M059J (cell line): ENCODE data around the gene KIF27. TPM values are rescaled to one million over a fixed set of nuclear protein-coding genes. Genes with fewer than 3 reads are reported as not detected.
A peak's percentile ranks its signal among the peaks of the same experiment; 100 is the strongest.
"Not testable (repeated sequence)": the region's sequence is repeated elsewhere in the genome, so short reads cannot be mapped to it uniquely, and the experiment has no call there.

ENCODE experiments used
- DNase-seq: peaks from one replicate; pipeline ENCODE4 v3.0.0-alpha.2; 2012; ENCODE audit warnings: low read depth
- total RNA-seq: library from RNA; depleted of rRNA; stranded (reverse); fragments of >200 nt; shearing (Covaris generic); gene quantifications from 2 replicates; pipeline ENCODE4 v1.2.3, GENCODE V29; 2014; rRNA removed

Gene KIF27
- 2.3 and 2.5 TPM in 2 replicates for total RNA-seq

- DNase-seq, result peak; percentile 97
Observed at GRCh38 chr9:83920927-83921707, at the start of gene KIF27. KIF27 (minus strand) TSS chr9:83921432; CDS start chr9:83915591, 5,841 bp downstream.

GRCh38 chr9:83969602-83970001, 48.4 kb upstream of the KIF27 start:
- DNase-seq, result no peak

DNA sequence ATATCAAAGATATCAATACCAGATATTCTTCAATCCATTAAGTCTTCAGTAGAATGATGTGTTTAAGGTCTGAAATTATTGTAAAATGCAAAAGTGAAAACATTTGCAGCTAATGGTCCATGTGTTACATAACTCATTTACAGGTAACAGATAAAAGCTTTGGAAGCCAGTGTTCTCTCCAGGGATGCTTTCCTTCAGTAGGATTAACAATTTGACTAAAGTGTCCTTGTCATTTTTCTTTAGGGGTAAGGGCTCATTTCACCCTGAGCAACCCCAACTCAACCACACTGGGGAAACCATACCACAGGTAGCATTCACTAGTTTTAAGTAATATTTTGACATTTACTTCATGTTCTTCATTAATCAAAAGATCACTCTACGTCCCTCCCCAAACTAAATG, 45.8 kb upstream of the KIF27 start:
- DNase-seq, result no peak

DNA sequence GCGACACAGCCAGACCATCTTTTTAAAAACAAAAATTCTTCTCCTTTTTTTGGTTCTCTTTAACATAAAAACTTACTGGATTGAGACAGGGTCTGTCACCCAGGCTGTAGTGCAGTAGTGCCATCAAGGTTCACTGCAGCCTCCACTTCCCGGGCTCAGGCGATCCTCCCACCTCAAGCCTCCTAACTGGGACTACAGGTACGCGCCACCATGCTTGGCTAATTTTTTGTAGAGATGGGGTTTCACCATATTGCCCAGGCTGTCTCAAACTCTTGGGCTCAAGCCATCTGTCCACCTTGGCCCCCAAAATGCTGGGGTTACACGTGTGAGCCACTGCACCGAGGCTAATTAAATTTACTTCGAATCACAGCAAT, 45.0 kb upstream of the KIF27 start:
- DNase-seq, result no peak

- peak; percentile 42 for DNase-seq
Observed at GRCh38 chr9:83965350-83966208, 44.3 kb upstream of the KIF27 start.

GRCh38 chr9:83964973-83965349, 43.7 kb upstream of the KIF27 start:
- peak; percentile 39 for DNase-seq

DNA sequence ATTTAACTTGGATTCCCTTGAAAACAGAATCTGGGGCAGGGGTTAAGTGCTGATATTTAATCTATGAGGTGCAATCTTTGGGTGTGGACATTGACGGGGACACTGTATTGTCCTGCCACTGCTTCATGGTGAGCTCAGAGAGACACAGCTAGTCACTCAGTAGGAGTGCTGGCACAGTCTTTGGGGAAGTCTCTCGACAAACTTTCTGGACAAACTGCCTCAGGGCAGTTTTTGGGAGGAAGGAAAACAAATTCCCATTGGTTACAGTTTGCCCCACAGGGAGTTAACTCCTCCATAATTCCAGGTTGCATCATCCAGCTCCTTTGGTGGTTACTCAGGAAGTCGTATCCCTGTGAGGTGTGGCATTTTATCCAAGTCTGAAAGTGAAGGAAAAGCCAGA, 40.9 kb upstream of the KIF27 start:
- DNase-seq, result peak; percentile 94

DNA sequence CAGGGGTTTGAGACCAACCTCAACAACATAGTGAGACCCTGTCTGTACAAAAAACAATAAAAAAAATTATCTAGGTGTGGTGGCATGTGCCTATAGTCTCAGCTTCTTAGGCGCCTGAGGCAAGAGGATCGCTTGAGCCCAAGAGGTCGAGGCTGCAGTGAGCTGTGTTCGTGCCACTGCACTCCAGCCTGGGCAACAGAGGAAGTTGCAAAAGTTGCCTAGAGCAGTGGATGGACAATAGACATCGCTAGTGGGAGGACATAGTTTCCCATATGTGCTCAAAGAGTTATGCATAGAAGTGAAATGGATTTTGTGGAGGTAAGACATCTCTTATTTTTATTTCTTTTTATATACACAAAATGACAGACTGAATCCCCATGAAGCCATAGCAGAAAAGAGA, 39.8 kb upstream of the KIF27 start:
- DNase-seq, result no peak

GRCh38 chr9:83959061-83959460, 37.8 kb upstream of the KIF27 start:
- DNase-seq, result peak; percentile 96

- no peak for DNase-seq
Observed at GRCh38 chr9:83957248-83957513, 35.9 kb upstream of the KIF27 start.

GRCh38 chr9:83956436-83957247, 35.4 kb upstream of the KIF27 start:
- DNase-seq, result peak; percentile 71

- DNase-seq, result no peak
Observed at GRCh38 chr9:83956086-83956435, 34.8 kb upstream of the KIF27 start.

DNA sequence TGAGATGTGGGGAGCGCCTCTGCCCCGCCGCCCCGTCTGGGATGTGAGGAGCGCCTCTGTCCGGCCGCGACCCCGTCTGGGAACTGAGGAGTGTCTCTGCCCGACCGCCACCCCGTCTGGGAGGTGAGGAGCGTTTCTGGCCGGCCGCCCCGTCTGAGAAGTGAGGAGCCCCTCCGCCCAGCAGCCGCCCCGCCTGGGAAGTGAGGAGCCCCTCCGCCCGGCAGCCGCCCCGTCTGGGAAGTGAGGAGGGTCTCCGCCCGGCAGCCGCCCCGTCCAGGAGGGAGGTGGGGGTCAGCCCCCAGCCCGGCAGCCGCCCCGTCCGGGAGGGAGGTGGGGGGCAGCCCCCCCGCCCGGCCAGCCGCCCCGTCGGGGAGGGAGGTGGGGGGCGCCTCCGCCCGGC, 26.9 kb upstream of the KIF27 start:
- DNase-seq, result not testable (repeated sequence)

DNA sequence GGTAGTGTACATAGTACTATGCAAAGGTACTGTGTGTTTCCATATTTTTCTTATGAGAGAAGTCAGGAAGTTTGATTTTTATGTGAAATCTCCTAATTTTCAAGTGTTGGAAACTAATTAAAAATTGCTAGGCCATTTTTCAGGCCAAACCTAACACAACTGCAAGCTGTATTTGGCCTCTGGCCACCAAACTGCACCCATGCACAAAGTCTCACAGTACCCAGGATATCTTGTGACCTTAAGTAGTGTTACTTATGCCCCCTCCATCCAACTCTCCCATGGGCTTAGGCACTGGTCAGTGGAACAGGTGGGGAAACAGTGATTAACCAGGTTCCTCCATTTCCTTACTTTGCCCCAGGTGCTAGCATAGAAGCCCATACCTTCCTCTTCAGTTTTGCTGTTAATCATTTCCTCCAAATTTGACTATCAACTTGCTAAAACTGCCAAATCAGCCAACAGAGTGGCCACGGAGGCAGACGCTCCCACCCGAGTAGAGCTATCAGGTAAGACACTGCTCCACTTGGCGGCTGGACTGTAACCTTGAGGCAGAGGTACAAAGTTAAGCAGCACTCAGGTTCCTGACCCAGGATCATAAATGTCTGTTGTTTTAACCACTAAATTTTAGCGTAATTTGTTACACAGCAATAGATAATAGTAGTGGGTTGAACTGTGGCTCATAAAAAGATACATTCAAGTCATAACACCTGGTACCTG, 19.5 kb upstream of the KIF27 start:
- no peak for DNase-seq

DNA sequence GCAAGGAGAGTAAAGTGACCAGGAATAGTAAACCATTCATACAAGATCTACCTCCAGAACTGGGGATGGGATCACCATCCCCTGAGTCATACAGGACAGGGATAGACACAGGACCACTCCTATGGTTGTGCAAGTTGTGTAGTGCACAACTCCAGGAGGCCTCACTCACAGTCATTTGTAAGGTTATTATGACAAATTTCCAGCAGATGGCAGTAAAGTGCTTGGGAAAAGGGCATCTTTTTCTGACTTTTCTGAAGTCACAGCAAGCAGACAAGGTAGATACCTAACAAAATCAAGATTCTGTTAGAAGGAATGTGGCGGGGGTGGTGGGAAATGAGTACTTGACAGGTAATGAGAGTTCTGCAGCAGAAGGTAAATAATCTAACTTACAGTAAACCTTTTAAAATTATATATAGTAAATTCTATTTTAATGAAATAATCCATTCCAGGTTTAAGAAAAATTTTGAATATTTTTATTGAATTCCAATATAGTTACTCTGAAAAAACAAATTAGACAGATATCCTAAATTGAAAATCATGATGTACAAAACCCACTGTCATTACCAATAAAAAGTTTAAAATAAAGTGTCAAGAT, 16.7 kb upstream of the KIF27 start:
- peak; percentile 75 for DNase-seq

DNA sequence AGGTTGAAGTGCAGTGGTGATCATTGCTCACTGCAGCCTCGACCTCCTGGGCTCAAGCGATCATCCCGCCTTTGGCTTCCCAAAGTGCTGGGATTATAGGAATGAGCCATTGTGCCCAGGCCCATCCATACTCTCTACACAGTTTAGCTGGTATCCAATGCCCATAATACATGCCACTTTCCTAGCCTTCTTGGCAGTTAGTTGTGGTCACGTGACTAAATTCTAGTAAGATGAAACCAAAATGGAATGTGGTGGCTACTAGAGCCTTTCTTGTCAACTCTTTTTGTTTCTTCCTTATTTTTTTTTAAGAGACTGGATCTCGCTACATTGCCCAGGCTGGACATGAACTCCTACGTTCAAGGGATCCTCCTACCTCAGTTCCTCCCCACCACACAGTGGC, 15.3 kb upstream of the KIF27 start:
- DNase-seq, result peak; percentile 74

- DNase-seq, result peak; percentile 95
Observed at GRCh38 chr9:83935276-83935935, 14.2 kb upstream of the KIF27 start.

DNA sequence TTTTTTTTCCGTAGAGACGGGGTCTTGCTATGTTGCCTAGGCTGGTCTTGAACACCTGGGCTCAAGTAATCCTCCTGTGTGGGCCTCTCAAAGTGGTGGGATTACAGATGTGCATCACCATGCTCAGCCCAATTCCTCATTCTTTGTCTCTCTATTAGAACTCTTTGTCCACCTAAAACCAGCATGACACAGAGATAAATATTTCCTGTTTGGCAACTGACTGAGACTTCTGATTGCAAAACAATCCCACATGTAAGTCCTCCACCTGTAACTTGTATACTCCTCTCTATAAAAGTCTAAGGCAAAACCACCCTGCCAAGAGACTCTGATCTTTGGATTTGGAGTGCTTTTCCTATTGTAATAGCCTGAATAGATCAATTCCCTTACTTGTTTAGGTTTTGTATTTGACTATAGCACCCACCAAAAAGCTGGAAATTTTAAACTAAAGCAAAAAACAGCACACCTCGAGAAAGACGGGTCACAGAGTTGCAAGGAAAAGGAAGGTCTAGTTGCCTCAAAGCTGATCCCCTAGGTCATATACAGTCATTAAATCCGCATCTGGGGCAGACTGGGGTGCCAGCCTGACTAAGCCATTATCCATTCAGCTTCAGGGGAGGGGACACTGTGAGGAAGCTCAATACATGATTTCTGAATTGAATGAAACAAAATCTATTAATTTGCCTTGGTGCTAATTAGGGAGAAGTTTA, 13.5 kb upstream of the KIF27 start:
- DNase-seq, result peak; percentile 78

- DNase-seq, result no peak
Observed at GRCh38 chr9:83933790-83934189, 12.6 kb upstream of the KIF27 start.

GRCh38 chr9:83932851-83933250, 11.6 kb upstream of the KIF27 start:
- DNase-seq, result no peak
